ENCODE results near the gene DCT. TPM values are rescaled to one million over a fixed set of nuclear protein-coding genes. Genes with fewer than 3 reads are reported as not detected.

Gene DCT
- total RNA-seq, 1 donor from 2014 or later = not detected

DNA sequence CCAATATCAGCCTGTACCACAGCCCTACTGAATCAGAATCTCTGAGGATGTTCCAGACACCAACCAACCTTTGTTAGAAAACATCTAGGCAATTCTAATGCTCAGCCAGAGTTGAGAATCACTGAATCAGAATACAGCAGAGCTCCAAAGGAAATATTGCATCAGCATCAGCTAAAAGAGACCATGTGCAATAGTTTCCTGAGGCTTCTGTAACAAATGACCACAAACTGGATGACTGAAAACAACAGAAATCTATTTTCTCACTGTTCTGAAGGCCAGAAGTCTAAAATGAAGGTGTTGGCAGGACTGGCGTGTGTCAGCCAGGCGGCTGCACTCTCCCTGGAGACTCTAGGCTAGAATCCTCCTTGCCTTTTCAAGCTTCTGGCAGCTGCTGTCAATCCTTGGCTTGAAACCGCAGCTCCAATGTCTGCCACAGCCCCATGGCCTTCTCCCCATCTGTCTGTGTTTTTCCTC lies 1.2 kb upstream of the DCT start:
- peaks cover 30% of the 10 kb centered on the region for H3K27me3 Mint-ChIP-seq (ENCODE audit: unreplicated experiment)
- no peaks in the 10 kb centered on the region for H3K36me3 Mint-ChIP-seq (ENCODE audit: unreplicated experiment)
- TF ChIP-seq, protein P1, sequence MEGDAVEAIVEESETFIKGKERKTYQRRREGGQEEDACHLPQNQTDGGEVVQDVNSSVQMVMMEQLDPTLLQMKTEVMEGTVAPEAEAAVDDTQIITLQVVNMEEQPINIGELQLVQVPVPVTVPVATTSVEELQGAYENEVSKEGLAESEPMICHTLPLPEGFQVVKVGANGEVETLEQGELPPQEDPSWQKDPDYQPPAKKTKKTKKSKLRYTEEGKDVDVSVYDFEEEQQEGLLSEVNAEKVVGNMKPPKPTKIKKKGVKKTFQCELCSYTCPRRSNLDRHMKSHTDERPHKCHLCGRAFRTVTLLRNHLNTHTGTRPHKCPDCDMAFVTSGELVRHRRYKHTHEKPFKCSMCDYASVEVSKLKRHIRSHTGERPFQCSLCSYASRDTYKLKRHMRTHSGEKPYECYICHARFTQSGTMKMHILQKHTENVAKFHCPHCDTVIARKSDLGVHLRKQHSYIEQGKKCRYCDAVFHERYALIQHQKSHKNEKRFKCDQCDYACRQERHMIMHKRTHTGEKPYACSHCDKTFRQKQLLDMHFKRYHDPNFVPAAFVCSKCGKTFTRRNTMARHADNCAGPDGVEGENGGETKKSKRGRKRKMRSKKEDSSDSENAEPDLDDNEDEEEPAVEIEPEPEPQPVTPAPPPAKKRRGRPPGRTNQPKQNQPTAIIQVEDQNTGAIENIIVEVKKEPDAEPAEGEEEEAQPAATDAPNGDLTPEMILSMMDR (IDR thresholded peaks at IDR 0.05) = no peak
- no peaks in the 10 kb centered on the region for H3K9me3 Mint-ChIP-seq (ENCODE audit: unreplicated experiment)
- no peaks in the 10 kb centered on the region for H3K4me1 Mint-ChIP-seq (ENCODE audit: unreplicated experiment)
- H3K4me3 Mint-ChIP-seq (ENCODE audit: unreplicated experiment) = no peak overlapping the region
- H3K27ac Mint-ChIP-seq (ENCODE audit: unreplicated experiment) = no peak overlapping the region
- DNase-seq (ENCODE audit: extremely low spot score, unreplicated experiment) = no peak

DNA sequence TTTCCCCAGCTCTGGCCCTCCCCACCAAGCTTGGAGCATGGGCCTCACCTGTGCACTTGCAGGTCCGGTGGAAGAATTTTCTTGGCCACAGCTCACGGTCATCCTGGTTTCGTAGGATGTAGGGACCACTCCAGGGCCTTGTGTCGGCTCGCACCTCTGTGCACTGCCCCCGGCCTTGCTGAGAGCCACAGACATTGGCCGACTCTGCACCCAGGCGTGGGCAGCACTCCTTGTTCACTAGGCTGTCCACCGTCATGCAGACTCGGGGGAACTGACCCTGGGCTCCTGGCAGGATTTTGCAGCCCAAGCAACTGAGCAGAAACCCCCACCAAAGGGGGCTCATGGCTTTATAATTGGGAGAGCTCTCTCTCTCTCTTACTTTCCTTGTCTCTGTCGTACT lies 569 bp downstream of the DCT start:
- H3K4me1 Mint-ChIP-seq (ENCODE audit: unreplicated experiment) = no peaks in the 10 kb centered on the region
- no peak overlapping the region for H3K4me3 Mint-ChIP-seq (ENCODE audit: unreplicated experiment)
- H3K27ac Mint-ChIP-seq (ENCODE audit: unreplicated experiment) = no peak overlapping the region
- TF ChIP-seq, protein P1 (IDR thresholded peaks at IDR 0.05) = no peak
- H3K36me3 Mint-ChIP-seq (ENCODE audit: unreplicated experiment) = no peaks in the 10 kb centered on the region
- DNase-seq (ENCODE audit: extremely low spot score, unreplicated experiment) = no peak
- peaks cover 26% of the 10 kb centered on the region for H3K27me3 Mint-ChIP-seq (ENCODE audit: unreplicated experiment)
- no peaks in the 10 kb centered on the region for H3K9me3 Mint-ChIP-seq (ENCODE audit: unreplicated experiment)

DNA sequence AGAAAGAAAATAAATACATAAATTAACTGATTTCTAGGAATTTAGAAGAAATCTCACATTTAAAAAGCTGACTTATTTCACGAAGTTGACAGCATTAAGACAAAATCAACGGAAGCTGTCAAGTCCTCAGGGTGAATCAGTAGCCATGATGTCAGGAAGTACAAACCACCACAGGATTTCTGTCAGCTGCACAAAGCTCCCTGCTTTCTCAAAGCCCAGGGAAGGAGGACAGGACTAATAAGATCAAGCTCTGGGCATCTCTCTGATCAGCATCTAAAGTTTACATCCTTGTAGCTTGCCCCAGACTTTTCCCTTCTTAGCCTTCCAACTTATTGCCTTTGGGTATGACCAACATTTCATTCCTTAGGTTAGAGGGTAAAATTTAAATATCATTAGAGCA lies 9.4 kb downstream of the DCT start:
- Mint-ChIP-seq H3K36me3 (ENCODE audit: unreplicated experiment) (no peaks in the 10 kb centered on the region), H3K27me3 (ENCODE audit: unreplicated experiment) (peaks cover 54% of the 10 kb centered on the region), H3K4me3 (ENCODE audit: unreplicated experiment) (no peak overlapping the region), H3K4me1 (ENCODE audit: unreplicated experiment) (no peaks in the 10 kb centered on the region), H3K27ac (ENCODE audit: unreplicated experiment) (no peak overlapping the region), H3K9me3 (ENCODE audit: unreplicated experiment) (no peaks in the 10 kb centered on the region)
- TF ChIP-seq, protein P1 (IDR thresholded peaks at IDR 0.05) = no peak
- DNase-seq (ENCODE audit: extremely low spot score, unreplicated experiment) = no peak

DNA sequence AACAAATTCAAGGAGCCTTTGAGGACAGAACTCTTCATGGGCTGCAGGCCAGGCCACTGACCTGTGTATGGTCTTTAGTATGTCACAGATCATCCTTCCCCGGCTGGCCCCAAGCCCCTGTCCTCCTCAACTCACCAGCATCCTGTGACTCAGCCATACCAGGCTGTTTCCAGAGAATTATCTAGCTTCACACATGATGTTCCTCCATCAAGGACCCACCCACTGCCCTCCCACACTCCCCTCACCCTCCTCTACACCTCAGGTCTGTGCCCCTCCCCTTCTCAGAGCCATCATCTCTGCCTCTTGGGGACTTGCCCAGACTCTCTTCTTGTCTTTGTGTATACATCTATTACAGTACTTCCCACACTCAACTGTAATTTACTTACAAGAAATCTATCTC lies 14.7 kb downstream of the DCT start:
- DNase-seq (ENCODE audit: extremely low spot score, unreplicated experiment) = no peak
- Mint-ChIP-seq H3K36me3 (ENCODE audit: unreplicated experiment) (no peaks in the 10 kb centered on the region), H3K4me3 (ENCODE audit: unreplicated experiment) (no peak overlapping the region), H3K4me1 (ENCODE audit: unreplicated experiment) (no peaks in the 10 kb centered on the region), H3K27ac (ENCODE audit: unreplicated experiment) (no peak overlapping the region), H3K27me3 (ENCODE audit: unreplicated experiment) (peaks cover 45% of the 10 kb centered on the region), H3K9me3 (ENCODE audit: unreplicated experiment) (no peaks in the 10 kb centered on the region)
- TF ChIP-seq, protein P1 (IDR thresholded peaks at IDR 0.05) = no peak

DNA sequence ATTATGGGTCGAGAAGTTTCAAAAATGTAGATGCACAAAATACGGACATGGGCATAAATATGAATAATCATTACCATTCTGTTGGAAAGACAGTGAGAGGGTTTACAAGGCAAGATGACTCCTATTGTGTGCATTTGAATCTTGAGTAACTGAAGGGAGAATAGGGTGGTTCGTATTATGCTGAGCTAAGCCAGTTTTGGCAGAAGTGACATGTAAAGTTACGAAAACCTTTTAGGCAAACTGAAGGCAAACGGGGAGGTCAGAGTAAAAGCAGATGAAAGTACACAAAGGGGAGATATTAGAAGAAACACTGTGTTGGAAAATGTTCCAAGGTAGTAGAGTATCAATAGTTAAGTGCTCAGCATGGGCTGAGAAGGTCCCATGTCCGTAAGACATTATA lies 16.8 kb downstream of the DCT start:
- Mint-ChIP-seq H3K27me3 (ENCODE audit: unreplicated experiment) (peaks cover 44% of the 10 kb centered on the region), H3K4me1 (ENCODE audit: unreplicated experiment) (no peaks in the 10 kb centered on the region), H3K9me3 (ENCODE audit: unreplicated experiment) (no peaks in the 10 kb centered on the region), H3K4me3 (ENCODE audit: unreplicated experiment) (no peak overlapping the region), H3K27ac (ENCODE audit: unreplicated experiment) (no peak overlapping the region), H3K36me3 (ENCODE audit: unreplicated experiment) (no peaks in the 10 kb centered on the region)
- TF ChIP-seq, protein P1 (IDR thresholded peaks at IDR 0.05) = no peak
- DNase-seq (ENCODE audit: extremely low spot score, unreplicated experiment) = no peak

Data from osteocyte (in vitro differentiated cells).